ENCODE measurements around the gene SLC25A51.

GRCh38 chr9:37915911-37916470 is 12.1 kb upstream of the SLC25A51 start:
- TF ChIP-seq, protein P1, sequence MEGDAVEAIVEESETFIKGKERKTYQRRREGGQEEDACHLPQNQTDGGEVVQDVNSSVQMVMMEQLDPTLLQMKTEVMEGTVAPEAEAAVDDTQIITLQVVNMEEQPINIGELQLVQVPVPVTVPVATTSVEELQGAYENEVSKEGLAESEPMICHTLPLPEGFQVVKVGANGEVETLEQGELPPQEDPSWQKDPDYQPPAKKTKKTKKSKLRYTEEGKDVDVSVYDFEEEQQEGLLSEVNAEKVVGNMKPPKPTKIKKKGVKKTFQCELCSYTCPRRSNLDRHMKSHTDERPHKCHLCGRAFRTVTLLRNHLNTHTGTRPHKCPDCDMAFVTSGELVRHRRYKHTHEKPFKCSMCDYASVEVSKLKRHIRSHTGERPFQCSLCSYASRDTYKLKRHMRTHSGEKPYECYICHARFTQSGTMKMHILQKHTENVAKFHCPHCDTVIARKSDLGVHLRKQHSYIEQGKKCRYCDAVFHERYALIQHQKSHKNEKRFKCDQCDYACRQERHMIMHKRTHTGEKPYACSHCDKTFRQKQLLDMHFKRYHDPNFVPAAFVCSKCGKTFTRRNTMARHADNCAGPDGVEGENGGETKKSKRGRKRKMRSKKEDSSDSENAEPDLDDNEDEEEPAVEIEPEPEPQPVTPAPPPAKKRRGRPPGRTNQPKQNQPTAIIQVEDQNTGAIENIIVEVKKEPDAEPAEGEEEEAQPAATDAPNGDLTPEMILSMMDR (IDR thresholded peaks at IDR 0.05 in 4 of 5, conservative IDR thresholded peaks at IDR 0.05 in 1 of 5): no peak
- TF ChIP-seq POLR2A (IDR thresholded peaks at IDR 0.05): no peak

All from gastrocnemius medialis (tissue), 4 donors.